GM18909 (cell line): ENCODE measurements around the gene HEXIM2.
"Not testable (repeated sequence)": the region's sequence is repeated elsewhere in the genome, so short reads cannot be mapped to it uniquely, and the experiment has no call there.

Source experiments
- ATAC-seq: cut with Tn5 transposase; IDR thresholded peaks from one replicate; pipeline ENCODE4 v1.9.1; 2021; ENCODE audit warnings: mild to moderate bottlenecking; ENCODE audit not compliant: unreplicated experiment, poor library complexity

The HEXIM2 gene

DNA sequence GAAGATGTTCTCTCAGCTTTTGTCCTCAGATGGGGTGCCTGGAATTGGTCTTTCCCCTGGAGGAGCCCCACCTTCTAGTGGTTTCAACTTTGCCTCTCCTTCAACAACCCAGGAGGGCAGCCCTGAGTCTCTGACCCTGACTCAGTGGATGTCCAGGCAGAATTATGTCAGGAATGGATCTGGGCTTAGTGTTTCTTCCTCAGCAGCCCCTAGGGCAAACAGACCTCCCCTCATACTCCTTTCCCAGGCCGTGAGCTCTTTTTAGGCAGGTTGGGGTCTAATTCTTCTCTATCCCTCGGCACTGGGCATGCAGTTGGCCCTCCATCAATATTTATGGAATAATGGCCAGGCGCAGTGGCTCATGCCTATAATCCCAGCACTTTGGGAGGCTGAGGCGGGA is 39.8 kb downstream of the HEXIM2 start:
- ATAC-seq, result no peak

DNA sequence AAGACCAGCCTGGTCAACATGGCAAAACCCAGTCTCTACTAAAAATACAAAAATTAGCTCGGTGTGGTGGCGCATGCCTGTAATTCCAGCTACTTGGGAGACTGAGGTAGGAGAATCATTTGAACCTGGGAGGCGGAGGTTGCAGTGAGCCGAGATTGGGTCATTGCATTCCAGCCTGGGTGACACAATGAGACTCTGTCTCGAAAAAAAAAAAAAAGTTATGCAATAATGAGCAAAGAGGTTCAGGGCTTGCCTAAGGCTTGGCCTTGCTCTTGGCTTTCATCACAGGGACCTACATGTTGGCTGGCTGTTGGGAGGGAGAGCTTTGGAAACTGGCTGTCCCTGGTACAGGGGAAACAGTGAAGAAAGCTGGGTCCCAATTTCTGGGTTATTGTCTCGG is 40.2 kb downstream of the HEXIM2 start:
- ATAC-seq, result not testable (repeated sequence)

DNA sequence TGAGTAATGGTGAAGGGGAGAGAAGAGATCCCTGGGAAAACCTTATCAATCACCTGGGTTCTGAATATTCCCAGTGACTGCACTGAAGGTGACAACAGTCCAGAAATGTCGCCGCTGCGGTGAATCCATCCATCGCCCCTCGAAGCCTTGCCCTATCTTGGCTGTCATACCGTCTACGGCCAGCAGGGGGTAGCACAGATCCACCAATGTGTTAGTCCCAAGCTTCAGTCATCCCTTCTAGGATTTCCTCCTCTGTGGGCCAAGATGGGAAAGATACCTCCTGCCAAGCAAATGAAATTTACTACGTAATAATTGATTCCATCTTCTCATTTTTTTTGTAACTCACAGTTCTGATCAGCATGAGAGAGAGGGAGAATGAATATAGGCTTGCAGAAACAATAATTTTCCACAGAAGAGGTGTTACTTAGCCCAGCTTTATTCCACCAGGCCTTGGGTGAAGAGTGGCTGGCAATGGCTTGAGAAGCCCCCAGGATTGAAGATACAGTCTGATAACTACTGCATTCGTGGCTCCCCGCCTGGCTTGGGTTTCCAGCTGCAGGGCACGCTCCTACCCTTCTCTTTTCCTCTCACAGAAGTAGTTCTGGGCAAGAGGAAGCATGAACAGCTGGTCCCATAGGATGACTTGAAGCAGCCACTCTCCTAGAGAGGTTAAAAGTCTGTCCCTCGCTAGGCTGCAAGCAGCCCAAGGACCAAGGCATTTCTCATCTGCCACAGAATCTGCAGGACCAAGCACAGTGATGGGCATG is 57.4 kb downstream of the HEXIM2 start:
- ATAC-seq, result no peak
